GM13976 (cell line): ENCODE measurements around the gene SLC10A7.

Experiments
- DNase-seq: peaks from one replicate; pipeline ENCODE4 v3.0.0; 2012; ENCODE audit warnings: low spot score
- CTCF ChIP-seq: IDR thresholded peaks from 2 replicates; pipeline ENCODE4 v1.5.1; 2012; ENCODE audit warnings: borderline replicate concordance, mild to moderate bottlenecking; ENCODE audit not compliant: insufficient read depth; ENCODE audit errors: extremely low read depth, missing control alignments, control extremely low read depth
- in situ Hi-C: fragments of 300-500 bp; cut with MboI; formaldehyde crosslinking; loops from one replicate; pipeline ENCODE4 v1.12.0; 2022; ENCODE audit warnings: low sequenced_read_pairs, mixed read lengths, inconsistent platforms; ENCODE audit not compliant: unreplicated experiment

SLC10A7 gene

GRCh38 chr4:146500216-146500615 is 21.5 kb downstream of the SLC10A7 start:
- no peak for TF ChIP-seq CTCF
- in situ Hi-C loops, result no loop called here

GRCh38 chr4:146498291-146498690 is 23.4 kb downstream of the SLC10A7 start:
- no peak for DNase-seq
- in situ Hi-C loops, result no loop called here
- TF ChIP-seq CTCF, result no peak

More at GRCh38 chr4:146500216-146500615, 21.5 kb downstream of the SLC10A7 start:
- DNase-seq, result no peak

GRCh38 chr4:146495269-146495668 is 26.5 kb downstream of the SLC10A7 start:
- in situ Hi-C loops, result no loop called here
- no peak for TF ChIP-seq CTCF
- DNase-seq, result no peak

GRCh38 chr4:146494143-146494542 is 27.6 kb downstream of the SLC10A7 start:
- in situ Hi-C loops, result no loop called here
- TF ChIP-seq CTCF, result no peak
- DNase-seq, result no peak

- no peak for TF ChIP-seq CTCF
- in situ Hi-C loops, result no loop called here
- no peak for DNase-seq
Measured at GRCh38 chr4:146490106-146490505, 31.6 kb downstream of the SLC10A7 start.

GRCh38 chr4:146488495-146489174 is 33.1 kb downstream of the SLC10A7 start:
- in situ Hi-C loops, result no loop called here
- DNase-seq, result no peak
- no peak for TF ChIP-seq CTCF
